ENCODE data around the gene ASCL5.

ASCL5 gene

DNA sequence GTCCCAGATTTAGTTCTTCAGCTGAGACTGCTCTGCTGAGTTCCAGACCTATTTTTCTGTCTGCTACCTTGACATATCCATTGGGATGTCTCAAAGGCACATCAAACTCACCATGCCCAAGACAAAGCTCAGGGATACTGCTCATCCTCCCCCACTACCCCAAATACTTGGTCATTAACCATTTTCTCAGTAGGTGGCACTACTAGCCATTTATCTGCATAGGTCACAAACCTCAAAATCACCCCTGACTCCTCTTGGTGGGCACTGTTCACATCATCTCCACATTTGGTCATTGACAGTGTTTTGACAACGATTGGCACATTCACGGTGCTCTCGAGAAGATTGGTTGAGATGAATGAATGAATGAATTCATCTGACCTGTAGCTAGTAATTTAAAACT is 46.8 kb downstream of the ASCL5 start:
- no peak overlapping the region for H2BK120ac ChIP-seq (ENCODE audit: insufficient read depth, low read length, poor library complexity)
- no peak overlapping the region for H3K4me2 ChIP-seq (ENCODE audit: low read length)
- no peak overlapping the region for H3K23ac ChIP-seq (ENCODE audit: low read length)
- no peak overlapping the region for H3K14ac ChIP-seq (ENCODE audit: low read length)
- H3K18ac ChIP-seq (ENCODE audit: low read length): no peak overlapping the region
- no peak overlapping the region for H2BK5ac ChIP-seq (ENCODE audit: low read depth, low read length, poor library complexity)
- no peaks in the 10 kb centered on the region for H3K4me1 ChIP-seq (ENCODE audit: control insufficient read depth in 1 of 2, insufficient read depth in 2 of 2, low read length in 2 of 2)
- H3K9me3 ChIP-seq (ENCODE audit: insufficient read depth, low read depth, low read length): peaks cover 2% of the 10 kb centered on the region
- no peak overlapping the region for H2AK5ac ChIP-seq (ENCODE audit: low read length)
- H3K9ac ChIP-seq (ENCODE audit: low read length): no peak overlapping the region
- no peaks in the 10 kb centered on the region for H3K36me3 ChIP-seq (ENCODE audit: control insufficient read depth in 1 of 2, insufficient read depth in 2 of 2, low read length in 2 of 2)
- no peak overlapping the region for H3K27ac ChIP-seq (ENCODE audit: low read depth, low read length)
- no peaks in the 10 kb centered on the region for H3K79me1 ChIP-seq (ENCODE audit: low read length)
- H4K91ac ChIP-seq (ENCODE audit: low read depth, low read length): no peak overlapping the region
- no peaks in the 10 kb centered on the region for H3K79me2 ChIP-seq (ENCODE audit: control insufficient read depth, insufficient read depth, low read length, poor library complexity)
- H4K8ac ChIP-seq (ENCODE audit: low read depth, low read length): no peak overlapping the region
- H2AFZ ChIP-seq (ENCODE audit: insufficient read depth, low read length, poor library complexity): no peak overlapping the region
- no peak overlapping the region for H3K4ac ChIP-seq (ENCODE audit: low read depth, low read length)
- WGBS (ENCODE audit: extremely low coverage, insufficient coverage, insufficient read length): no CpG with 5 or more reads among the region's 3 CpGs
- no peaks in the 10 kb centered on the region for H3K27me3 ChIP-seq (ENCODE audit: insufficient read depth, low read length)
- no peak overlapping the region for H3K4me3 ChIP-seq (ENCODE audit: low read depth, low read length)
- no peak for DNase-seq
- H2BK12ac ChIP-seq (ENCODE audit: low read length): no peak overlapping the region
- no peak overlapping the region for H4K12ac ChIP-seq (ENCODE audit: low read depth, low read length)

DNA sequence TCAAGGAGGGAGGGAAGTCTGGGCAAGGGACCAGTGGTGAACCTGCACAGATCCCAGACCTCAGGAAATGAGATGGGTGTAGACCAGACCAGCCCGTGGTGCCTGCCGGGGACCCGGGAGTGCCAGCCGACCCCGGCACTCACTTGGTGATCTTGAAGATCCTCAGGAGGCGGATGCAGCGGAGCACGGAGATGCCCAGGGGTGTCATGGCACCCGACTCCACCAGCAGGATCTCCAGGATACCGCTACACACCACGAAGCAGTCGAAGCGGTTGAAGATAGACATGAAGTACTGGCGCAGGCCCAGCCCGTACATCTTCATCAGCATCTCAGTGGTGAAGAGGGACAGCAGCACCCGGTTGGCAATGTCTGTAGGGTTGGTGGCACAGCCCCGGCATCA is 49.2 kb downstream of the ASCL5 start:
- Histone ChIP-seq H3K27me3 (ENCODE audit: insufficient read depth, low read length) (no peaks in the 10 kb centered on the region), H3K27ac (ENCODE audit: low read depth, low read length) (no peak overlapping the region), H4K8ac (ENCODE audit: low read depth, low read length) (no peak overlapping the region), H3K36me3 (ENCODE audit: control insufficient read depth in 1 of 2, insufficient read depth in 2 of 2, low read length in 2 of 2) (no peaks in the 10 kb centered on the region), H4K12ac (ENCODE audit: low read depth, low read length) (no peak overlapping the region), H2BK5ac (ENCODE audit: low read depth, low read length, poor library complexity) (no peak overlapping the region), H3K79me2 (ENCODE audit: control insufficient read depth, insufficient read depth, low read length, poor library complexity) (no peaks in the 10 kb centered on the region), H3K4me3 (ENCODE audit: low read depth, low read length) (no peak overlapping the region), H3K14ac (ENCODE audit: low read length) (no peak overlapping the region), H3K9me3 (ENCODE audit: insufficient read depth, low read depth, low read length) (peaks cover 2% of the 10 kb centered on the region), H3K4ac (ENCODE audit: low read depth, low read length) (no peak overlapping the region), H3K4me1 (ENCODE audit: control insufficient read depth in 1 of 2, insufficient read depth in 2 of 2, low read length in 2 of 2) (no peaks in the 10 kb centered on the region), H4K91ac (ENCODE audit: low read depth, low read length) (no peak overlapping the region), H3K4me2 (ENCODE audit: low read length) (no peak overlapping the region), H3K9ac (ENCODE audit: low read length) (no peak overlapping the region), H3K18ac (ENCODE audit: low read length) (no peak overlapping the region), H2BK120ac (ENCODE audit: insufficient read depth, low read length, poor library complexity) (no peak overlapping the region), H3K79me1 (ENCODE audit: low read length) (no peaks in the 10 kb centered on the region), H2AFZ (ENCODE audit: insufficient read depth, low read length, poor library complexity) (no peak overlapping the region), H2BK12ac (ENCODE audit: low read length) (no peak overlapping the region), H3K23ac (ENCODE audit: low read length) (no peak overlapping the region), H2AK5ac (ENCODE audit: low read length) (no peak overlapping the region)
- DNase-seq: no peak
- no CpG with 5 or more reads among the region's 17 CpGs for WGBS (ENCODE audit: extremely low coverage, insufficient coverage, insufficient read length)

DNA sequence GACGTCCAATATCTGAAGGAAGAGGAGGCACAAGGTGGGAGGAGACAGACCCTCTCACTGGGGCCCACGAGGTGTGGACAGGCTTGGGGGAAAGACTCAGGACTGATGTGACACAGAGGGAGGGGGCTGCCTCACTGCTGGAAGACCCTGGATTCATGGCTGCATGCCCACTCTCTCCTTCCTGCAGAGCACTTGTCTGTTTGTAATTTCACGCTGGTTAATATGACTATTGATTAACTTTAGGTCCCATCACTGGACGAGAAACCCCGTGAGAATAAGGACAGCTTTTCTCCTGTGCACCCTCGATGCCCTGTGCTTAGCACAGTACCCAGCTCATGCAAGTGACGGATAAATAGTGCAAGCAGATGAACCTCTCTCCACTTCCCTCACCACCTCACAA is 49.9 kb downstream of the ASCL5 start:
- WGBS (ENCODE audit: extremely low coverage, insufficient coverage, insufficient read length): no CpG with 5 or more reads among the region's 7 CpGs
- peaks cover 2% of the 10 kb centered on the region for H3K9me3 ChIP-seq (ENCODE audit: insufficient read depth, low read depth, low read length)
- no peak overlapping the region for H3K4me3 ChIP-seq (ENCODE audit: low read depth, low read length)
- no peak overlapping the region for H3K23ac ChIP-seq (ENCODE audit: low read length)
- H3K4me1 ChIP-seq (ENCODE audit: control insufficient read depth in 1 of 2, insufficient read depth in 2 of 2, low read length in 2 of 2): no peaks in the 10 kb centered on the region
- H3K4me2 ChIP-seq (ENCODE audit: low read length): no peak overlapping the region
- no peak overlapping the region for H3K14ac ChIP-seq (ENCODE audit: low read length)
- H4K12ac ChIP-seq (ENCODE audit: low read depth, low read length): no peak overlapping the region
- no peaks in the 10 kb centered on the region for H3K27me3 ChIP-seq (ENCODE audit: insufficient read depth, low read length)
- no peak overlapping the region for H2BK12ac ChIP-seq (ENCODE audit: low read length)
- H2AK5ac ChIP-seq (ENCODE audit: low read length): no peak overlapping the region
- no peak overlapping the region for H3K9ac ChIP-seq (ENCODE audit: low read length)
- no peaks in the 10 kb centered on the region for H3K79me2 ChIP-seq (ENCODE audit: control insufficient read depth, insufficient read depth, low read length, poor library complexity)
- no peak overlapping the region for H4K8ac ChIP-seq (ENCODE audit: low read depth, low read length)
- no peak overlapping the region for H2AFZ ChIP-seq (ENCODE audit: insufficient read depth, low read length, poor library complexity)
- no peaks in the 10 kb centered on the region for H3K79me1 ChIP-seq (ENCODE audit: low read length)
- no peak overlapping the region for H3K27ac ChIP-seq (ENCODE audit: low read depth, low read length)
- no peak overlapping the region for H4K91ac ChIP-seq (ENCODE audit: low read depth, low read length)
- DNase-seq: no peak
- no peak overlapping the region for H3K4ac ChIP-seq (ENCODE audit: low read depth, low read length)
- no peak overlapping the region for H2BK120ac ChIP-seq (ENCODE audit: insufficient read depth, low read length, poor library complexity)
- no peak overlapping the region for H2BK5ac ChIP-seq (ENCODE audit: low read depth, low read length, poor library complexity)
- no peak overlapping the region for H3K18ac ChIP-seq (ENCODE audit: low read length)
- H3K36me3 ChIP-seq (ENCODE audit: control insufficient read depth in 1 of 2, insufficient read depth in 2 of 2, low read length in 2 of 2): no peaks in the 10 kb centered on the region

DNA sequence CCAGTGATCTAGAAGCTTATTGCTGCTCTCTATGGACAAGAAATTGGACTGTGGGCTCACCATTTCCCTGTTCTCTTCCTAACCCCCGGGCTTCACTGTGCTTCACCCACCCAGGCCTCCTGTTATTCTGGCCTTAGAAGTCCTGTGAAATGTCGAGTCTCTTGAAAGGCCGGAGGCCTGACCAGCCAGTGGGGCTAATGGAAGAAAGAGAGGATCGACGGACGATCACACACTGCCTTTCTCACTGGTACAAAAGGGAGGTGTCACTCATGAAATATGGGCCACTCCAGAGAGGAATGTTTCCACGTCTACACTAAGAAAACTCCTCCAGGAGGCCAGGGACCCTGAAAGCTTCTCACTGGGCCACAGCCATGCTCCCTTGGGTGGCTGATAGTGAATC is 50.9 kb downstream of the ASCL5 start:
- Histone ChIP-seq H3K4me1 (ENCODE audit: control insufficient read depth in 1 of 2, insufficient read depth in 2 of 2, low read length in 2 of 2) (no peaks in the 10 kb centered on the region), H2AFZ (ENCODE audit: insufficient read depth, low read length, poor library complexity) (no peak overlapping the region), H2BK5ac (ENCODE audit: low read depth, low read length, poor library complexity) (no peak overlapping the region), H2AK5ac (ENCODE audit: low read length) (no peak overlapping the region), H4K12ac (ENCODE audit: low read depth, low read length) (no peak overlapping the region), H3K4ac (ENCODE audit: low read depth, low read length) (no peak overlapping the region), H3K27me3 (ENCODE audit: insufficient read depth, low read length) (no peaks in the 10 kb centered on the region), H3K23ac (ENCODE audit: low read length) (no peak overlapping the region), H3K9me3 (ENCODE audit: insufficient read depth, low read depth, low read length) (peaks cover 2% of the 10 kb centered on the region), H4K91ac (ENCODE audit: low read depth, low read length) (no peak overlapping the region), H3K79me1 (ENCODE audit: low read length) (no peaks in the 10 kb centered on the region), H3K9ac (ENCODE audit: low read length) (no peak overlapping the region), H3K27ac (ENCODE audit: low read depth, low read length) (no peak overlapping the region), H3K36me3 (ENCODE audit: control insufficient read depth in 1 of 2, insufficient read depth in 2 of 2, low read length in 2 of 2) (no peaks in the 10 kb centered on the region), H3K4me2 (ENCODE audit: low read length) (no peak overlapping the region), H3K14ac (ENCODE audit: low read length) (no peak overlapping the region), H4K8ac (ENCODE audit: low read depth, low read length) (no peak overlapping the region), H3K79me2 (ENCODE audit: control insufficient read depth, insufficient read depth, low read length, poor library complexity) (no peaks in the 10 kb centered on the region), H2BK12ac (ENCODE audit: low read length) (no peak overlapping the region), H2BK120ac (ENCODE audit: insufficient read depth, low read length, poor library complexity) (no peak overlapping the region), H3K4me3 (ENCODE audit: low read depth, low read length) (no peak overlapping the region), H3K18ac (ENCODE audit: low read length) (no peak overlapping the region)
- no peak for DNase-seq
- WGBS (ENCODE audit: extremely low coverage, insufficient coverage, insufficient read length): no CpG with 5 or more reads among the region's 7 CpGs
